Osteocyte (in vitro differentiated cells): ENCODE measurements around the gene SLC4A2. TPM values are rescaled to one million over a fixed set of nuclear protein-coding genes. Genes with fewer than 3 reads are reported as not detected.

ENCODE experiments used
- DNase-seq: peaks from one replicate; pipeline ENCODE4 v3.0.0; 2021; ENCODE audit warnings: mixed read lengths; ENCODE audit not compliant: unreplicated experiment; ENCODE audit errors: extremely low spot score
- H3K27ac Mint-ChIP-seq: one replicate; pipeline ENCODE4 v1.8.0; 2021; ENCODE audit warnings: mild to moderate bottlenecking, mixed read lengths; ENCODE audit not compliant: unreplicated experiment
- H3K27me3 Mint-ChIP-seq: one replicate; pipeline ENCODE4 v1.8.0; 2021; ENCODE audit warnings: mixed read lengths; ENCODE audit not compliant: unreplicated experiment
- H3K36me3 Mint-ChIP-seq: one replicate; pipeline ENCODE4 v1.8.0; 2021; ENCODE audit warnings: mixed read lengths; ENCODE audit not compliant: unreplicated experiment
- H3K4me1 Mint-ChIP-seq: one replicate; pipeline ENCODE4 v1.8.0; 2021; ENCODE audit warnings: mixed read lengths; ENCODE audit not compliant: unreplicated experiment
- H3K4me3 Mint-ChIP-seq: one replicate; pipeline ENCODE4 v1.8.0; 2021; ENCODE audit warnings: mild to moderate bottlenecking, moderate library complexity, mixed read lengths; ENCODE audit not compliant: unreplicated experiment
- H3K9me3 Mint-ChIP-seq: one replicate; pipeline ENCODE4 v1.8.0; 2021; ENCODE audit warnings: mixed read lengths; ENCODE audit not compliant: unreplicated experiment
- CTCF ChIP-seq: fragments of 200-600 bp; sonication (generic); IDR thresholded peaks from 2 replicates; pipeline ENCODE4 v1.5.0; 2021; ENCODE audit warnings: antibody characterized with exemption, mild to moderate bottlenecking, moderate library complexity
- total RNA-seq: library from RNA; stranded (reverse); gene quantifications from 2 replicates; pipeline ENCODE4 v1.2.1, GENCODE V29; 2021

SLC4A2 gene
- total RNA-seq, 1 donor from 2014 or later = 289 TPM

DNA sequence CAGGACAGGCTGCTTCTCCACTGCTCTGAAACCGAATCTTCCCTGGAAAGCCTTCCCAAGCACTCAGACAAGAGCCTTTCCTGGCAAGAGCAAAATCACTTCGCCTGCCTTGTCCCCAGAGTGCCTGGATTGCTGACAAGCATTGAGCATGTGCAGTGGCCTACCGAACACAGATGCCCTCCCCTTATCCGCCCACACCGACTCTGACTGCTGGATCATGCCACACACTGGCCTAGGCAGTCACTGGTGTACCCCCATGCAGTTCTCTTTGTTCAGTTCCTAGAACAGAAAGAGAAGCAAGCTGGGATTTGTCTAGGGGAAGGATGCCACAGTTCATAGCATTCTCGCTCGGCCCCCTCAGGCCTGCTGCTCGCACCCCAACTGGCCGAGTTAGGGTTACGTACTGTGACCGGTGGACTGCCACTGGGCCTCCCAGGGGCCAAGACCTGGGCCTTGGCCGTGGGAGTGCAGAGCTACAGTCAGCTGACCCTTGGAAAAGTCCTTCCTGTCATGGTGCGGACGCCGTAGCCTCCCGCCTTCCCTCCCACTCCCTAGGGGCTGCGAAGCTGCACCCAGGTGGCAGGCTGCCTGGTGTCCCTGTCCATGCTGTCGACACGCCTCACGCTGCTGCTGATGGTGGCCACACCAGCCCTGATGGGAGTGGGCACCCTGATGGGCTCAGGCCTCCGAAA lies 24.2 kb upstream of the SLC4A2 start:
- no peaks in the 10 kb centered on the region for H3K9me3 Mint-ChIP-seq
- no peak for DNase-seq
- no peak overlapping the region for H3K27ac Mint-ChIP-seq
- H3K27me3 Mint-ChIP-seq = no peaks in the 10 kb centered on the region
- TF ChIP-seq CTCF = no peak
- H3K36me3 Mint-ChIP-seq = no peaks in the 10 kb centered on the region
- H3K4me3 Mint-ChIP-seq = no peak overlapping the region
- H3K4me1 Mint-ChIP-seq = peaks cover 18% of the 10 kb centered on the region

DNA sequence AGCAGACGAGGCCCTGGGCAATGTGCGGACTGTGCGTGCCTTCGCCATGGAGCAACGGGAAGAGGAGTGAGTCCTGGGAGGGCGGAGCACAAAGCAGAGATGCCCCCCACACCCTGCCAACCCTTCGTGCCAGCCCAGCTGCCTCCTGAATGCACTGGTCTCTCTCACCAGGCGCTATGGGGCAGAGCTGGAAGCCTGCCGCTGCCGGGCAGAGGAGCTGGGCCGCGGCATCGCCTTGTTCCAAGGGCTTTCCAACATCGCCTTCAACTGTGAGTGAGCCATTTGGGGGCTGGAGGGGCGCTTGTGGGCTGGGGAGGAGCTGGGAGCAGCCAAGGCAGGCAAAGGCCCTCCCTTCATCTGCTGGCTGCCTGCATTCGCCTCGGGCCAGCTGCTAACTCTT lies 23.5 kb upstream of the SLC4A2 start:
- H3K4me3 Mint-ChIP-seq = no peak overlapping the region
- TF ChIP-seq CTCF = no peak
- H3K9me3 Mint-ChIP-seq = no peaks in the 10 kb centered on the region
- no peaks in the 10 kb centered on the region for H3K27me3 Mint-ChIP-seq
- no peak for DNase-seq
- no peak overlapping the region for H3K27ac Mint-ChIP-seq
- H3K36me3 Mint-ChIP-seq = no peaks in the 10 kb centered on the region
- H3K4me1 Mint-ChIP-seq = peaks cover 18% of the 10 kb centered on the region

DNA sequence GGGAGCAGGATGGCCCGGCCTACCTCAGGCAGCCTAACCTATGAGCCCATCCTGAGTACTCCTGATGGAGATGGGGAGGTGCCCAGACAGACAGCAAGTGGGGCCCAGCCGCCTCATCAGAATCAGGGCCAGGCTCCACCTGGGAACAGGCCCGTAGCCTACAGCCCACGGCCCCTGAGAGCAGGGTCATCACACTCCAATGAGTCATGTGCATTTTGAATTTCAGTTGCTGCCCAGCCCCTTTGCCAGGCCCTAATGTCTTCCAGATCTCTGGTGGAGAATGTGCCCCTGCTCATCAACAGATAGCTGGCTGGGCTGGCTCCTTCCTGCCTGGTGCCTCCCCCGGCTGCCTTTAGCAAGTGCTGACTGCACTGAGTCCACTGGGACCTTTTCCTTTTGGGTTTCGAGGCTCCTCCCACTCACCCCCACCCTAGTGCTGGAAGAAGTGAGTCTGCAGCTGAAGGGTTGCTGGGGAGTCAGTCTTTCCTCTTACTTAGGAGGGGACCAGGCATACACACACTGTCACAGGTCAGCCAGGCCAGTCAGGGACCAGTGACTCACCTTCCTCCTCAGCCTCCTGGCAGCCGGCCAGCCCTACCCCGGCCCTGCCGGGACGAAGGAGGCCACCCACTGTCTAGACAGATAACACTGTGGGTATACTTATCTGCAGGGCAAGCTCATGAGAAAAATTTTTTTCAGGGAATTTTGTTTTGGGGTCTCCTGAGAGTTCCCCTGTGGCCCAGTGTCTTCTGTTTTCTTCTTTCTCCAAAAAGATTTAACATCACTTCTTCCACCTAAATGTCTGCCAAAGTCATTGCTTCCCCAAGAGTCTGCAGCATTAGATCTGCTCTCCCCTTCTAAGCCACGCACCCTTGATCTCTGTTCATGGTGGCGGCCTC lies 20.2 kb upstream of the SLC4A2 start:
- H3K36me3 Mint-ChIP-seq = peaks cover 1% of the 10 kb centered on the region
- peak overlapping the region; percentile 33 for H3K4me3 Mint-ChIP-seq
- H3K9me3 Mint-ChIP-seq = no peaks in the 10 kb centered on the region
- peaks cover 18% of the 10 kb centered on the region for H3K4me1 Mint-ChIP-seq
- no peaks in the 10 kb centered on the region for H3K27me3 Mint-ChIP-seq
- no peak for TF ChIP-seq CTCF
- peak; percentile 92 for DNase-seq
- peak overlapping the region; percentile 93 for H3K27ac Mint-ChIP-seq

DNA sequence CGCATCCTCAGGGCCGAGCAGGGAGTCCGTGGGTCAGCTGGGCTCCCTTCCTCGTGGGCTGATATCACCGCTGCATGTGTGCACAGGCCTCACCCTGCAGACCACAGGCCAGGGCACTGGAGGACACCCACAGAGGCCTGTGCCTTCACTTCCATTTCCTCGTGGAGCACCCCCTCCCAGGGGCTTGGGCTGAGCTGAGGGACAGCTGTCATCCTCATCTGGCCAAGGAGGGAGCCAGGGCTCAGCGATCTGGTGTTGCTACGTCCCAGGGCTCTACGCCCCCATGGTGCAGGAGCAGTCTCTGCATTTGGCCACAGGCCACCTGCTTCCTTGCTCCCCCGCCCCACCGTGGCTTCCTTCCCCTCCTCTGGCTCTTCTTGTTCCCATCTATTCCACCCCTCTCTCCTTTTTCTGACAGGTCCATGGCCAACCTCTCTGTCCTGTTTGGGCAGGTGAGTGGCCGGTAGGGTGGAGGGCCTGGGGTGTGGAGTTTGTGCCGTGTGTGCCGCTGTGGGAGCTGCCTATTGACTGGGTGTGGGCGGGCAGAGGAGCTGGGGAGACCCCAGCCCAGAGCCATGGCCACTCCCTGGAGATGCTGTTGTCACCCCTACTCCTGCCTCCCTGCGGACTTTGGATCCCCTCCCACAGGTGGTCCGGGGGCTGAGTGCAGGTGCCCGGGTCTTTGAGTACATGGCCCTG lies 19.4 kb upstream of the SLC4A2 start:
- H3K27ac Mint-ChIP-seq = peak overlapping the region; percentile 93
- peaks cover 3% of the 10 kb centered on the region for H3K36me3 Mint-ChIP-seq
- no peak for TF ChIP-seq CTCF
- no peaks in the 10 kb centered on the region for H3K9me3 Mint-ChIP-seq
- no peaks in the 10 kb centered on the region for H3K27me3 Mint-ChIP-seq
- H3K4me1 Mint-ChIP-seq = peaks cover 18% of the 10 kb centered on the region
- DNase-seq = no peak
- no peak overlapping the region for H3K4me3 Mint-ChIP-seq
